Suprapubic skin (tissue), 4 donors: ENCODE measurements around the gene MXD4. TPM values are rescaled to one million over a fixed set of nuclear protein-coding genes. Genes with fewer than 3 reads are reported as not detected.
A peak's percentile ranks its signal among the peaks of the same experiment; 100 is the strongest.

Experiments used
- DNase-seq, 2 donors: peaks; one replicate each; pipeline ENCODE4 v3.0.0-alpha.2; 2019; ENCODE audit warnings: low spot score in 2 of 2
- H3K27ac ChIP-seq: fragments of 200-600 bp; sonication (generic); one replicate; pipeline ENCODE4 v1.5.1; 2019
- H3K27me3 ChIP-seq: fragments of 200-600 bp; sonication (generic); one replicate; pipeline ENCODE4 v1.5.1; 2019
- H3K36me3 ChIP-seq: fragments of 200-600 bp; sonication (generic); one replicate; pipeline ENCODE4 v1.5.1; 2019
- H3K4me1 ChIP-seq: fragments of 200-600 bp; sonication (generic); one replicate; pipeline ENCODE4 v1.5.1; 2019
- H3K4me3 ChIP-seq: fragments of 200-600 bp; sonication (generic); one replicate; pipeline ENCODE4 v1.5.1; 2019; ENCODE audit warnings: mild to moderate bottlenecking
- H3K9me3 ChIP-seq: fragments of 200-600 bp; sonication (generic); one replicate; pipeline ENCODE4 v1.5.1; 2019
- EP300 ChIP-seq: sonication (generic); formaldehyde crosslinking; IDR thresholded peaks from one replicate; pipeline ENCODE4 v1.6.1; 2017; ENCODE audit warnings: antibody characterized with exemption
- POLR2A ChIP-seq, 2 donors: fragments of 450-650 bp; IDR thresholded peaks; one replicate each; pipeline ENCODE4 v1.6.1; 2017; ENCODE audit warnings: antibody characterized with exemption in 2 of 2, mild to moderate bottlenecking in 2 of 2, moderate library complexity in 2 of 2
- POLR2AphosphoS5 ChIP-seq, 3 donors: sonication (generic); formaldehyde crosslinking; IDR thresholded peaks; one replicate each; pipeline ENCODE4 v1.6.1; 2017; ENCODE audit warnings: antibody characterized with exemption in 3 of 3
- WGBS: methylation state at CpG from one replicate; pipeline ENCODE4 v1.1.5; 2018; 5-methylcytosine and 5-hydroxymethylcytosine counted together
- total RNA-seq, 4 donors: library from RNA; depleted of rRNA; stranded (reverse); fragments of >200 nt; gene quantifications; one replicate each; pipeline ENCODE4 v1.1.0, GENCODE V29; 2016
- TF ChIP-seq, protein P1 (sequence below), 2 donors: fragments of 200-600 bp in 1 of 2; fragments of 450-650 bp in 1 of 2; sonication (generic) in 1 of 2; IDR thresholded peaks; one replicate each; pipeline ENCODE4 v1.5.1; 2016 to 2019; ENCODE audit warnings: antibody characterized with exemption in 2 of 2, mild to moderate bottlenecking in 1 of 2, moderate library complexity in 1 of 2

The MXD4 gene
- total RNA-seq, 4 donors from 2014 or later: 52.8 to 76.8 (median 63.3) TPM

DNA sequence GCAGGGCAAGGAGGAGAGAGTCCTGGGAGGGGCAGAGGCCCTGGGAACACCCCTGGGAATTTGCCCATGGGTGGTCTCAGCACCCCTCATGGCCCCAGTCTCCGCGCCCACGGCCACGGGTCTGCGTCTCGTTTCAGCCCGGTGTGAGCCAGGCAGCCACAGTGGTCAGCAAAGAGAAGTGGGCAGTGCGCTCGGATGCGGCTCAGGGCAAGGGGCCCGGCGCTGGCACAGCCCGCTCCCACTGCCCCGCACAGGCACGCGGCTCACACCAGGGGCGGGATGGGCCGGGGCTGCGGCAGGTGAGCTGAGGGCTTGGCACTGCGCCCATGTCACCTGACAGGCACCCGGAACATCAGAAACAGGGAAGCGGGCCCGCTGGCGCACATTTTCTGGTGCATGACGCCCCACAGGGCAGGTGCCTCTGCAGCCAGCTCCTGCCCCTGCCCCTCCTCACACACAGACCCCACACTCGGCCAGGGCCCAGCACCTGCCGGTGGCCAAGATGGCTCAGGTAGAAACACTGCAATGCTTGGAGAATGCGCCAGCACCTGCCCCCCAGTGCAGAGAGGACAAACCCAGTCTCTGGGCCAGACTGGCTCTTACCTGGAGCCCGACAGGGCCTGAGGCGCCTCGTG, 41.9 kb upstream of the MXD4 start:
- WGBS: 96% methylated on average over 3 of the region's 31 CpGs
- TF ChIP-seq, protein P1, sequence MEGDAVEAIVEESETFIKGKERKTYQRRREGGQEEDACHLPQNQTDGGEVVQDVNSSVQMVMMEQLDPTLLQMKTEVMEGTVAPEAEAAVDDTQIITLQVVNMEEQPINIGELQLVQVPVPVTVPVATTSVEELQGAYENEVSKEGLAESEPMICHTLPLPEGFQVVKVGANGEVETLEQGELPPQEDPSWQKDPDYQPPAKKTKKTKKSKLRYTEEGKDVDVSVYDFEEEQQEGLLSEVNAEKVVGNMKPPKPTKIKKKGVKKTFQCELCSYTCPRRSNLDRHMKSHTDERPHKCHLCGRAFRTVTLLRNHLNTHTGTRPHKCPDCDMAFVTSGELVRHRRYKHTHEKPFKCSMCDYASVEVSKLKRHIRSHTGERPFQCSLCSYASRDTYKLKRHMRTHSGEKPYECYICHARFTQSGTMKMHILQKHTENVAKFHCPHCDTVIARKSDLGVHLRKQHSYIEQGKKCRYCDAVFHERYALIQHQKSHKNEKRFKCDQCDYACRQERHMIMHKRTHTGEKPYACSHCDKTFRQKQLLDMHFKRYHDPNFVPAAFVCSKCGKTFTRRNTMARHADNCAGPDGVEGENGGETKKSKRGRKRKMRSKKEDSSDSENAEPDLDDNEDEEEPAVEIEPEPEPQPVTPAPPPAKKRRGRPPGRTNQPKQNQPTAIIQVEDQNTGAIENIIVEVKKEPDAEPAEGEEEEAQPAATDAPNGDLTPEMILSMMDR (IDR thresholded peaks at IDR 0.05): no peak
- H3K27me3 ChIP-seq: no peaks in the 10 kb centered on the region
- DNase-seq: peak in 1 of 2 donors; percentile 74
- no peak overlapping the region for H3K27ac ChIP-seq
- H3K4me3 ChIP-seq: no peak overlapping the region
- no peaks in the 10 kb centered on the region for H3K9me3 ChIP-seq
- H3K36me3 ChIP-seq: peaks cover 5% of the 10 kb centered on the region
- H3K4me1 ChIP-seq: no peaks in the 10 kb centered on the region

DNA sequence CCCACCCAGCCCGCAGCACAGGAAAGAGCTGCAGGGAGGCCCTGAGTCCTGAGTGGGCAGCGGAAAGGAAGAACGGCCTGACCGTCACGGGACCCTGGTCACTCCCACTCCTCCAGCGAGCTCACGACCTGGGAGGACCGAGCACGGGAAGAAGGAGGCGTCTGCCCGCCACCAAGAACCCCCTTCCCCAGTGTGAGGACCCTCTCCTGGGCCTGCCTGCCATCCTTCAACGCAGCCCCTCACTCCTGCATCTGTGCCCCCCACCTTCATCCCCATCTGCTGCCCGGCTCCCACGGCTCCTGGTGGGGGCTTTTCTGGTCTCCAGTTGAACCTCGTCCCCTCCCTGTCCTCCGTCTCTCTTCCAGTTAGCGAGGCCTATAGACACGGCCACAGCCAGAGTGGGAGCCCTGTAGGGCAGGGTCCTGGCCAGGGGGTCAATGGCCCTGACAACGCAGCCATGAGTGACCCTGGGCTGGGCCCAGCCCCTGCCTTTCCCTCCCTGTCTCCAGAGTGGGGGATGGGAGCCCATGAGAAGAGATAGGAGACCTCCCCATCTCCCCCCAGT, 41.3 kb upstream of the MXD4 start:
- no peak for TF ChIP-seq POLR2AphosphoS5 (IDR thresholded peaks at IDR 0.05)
- Histone ChIP-seq H3K4me1 (no peaks in the 10 kb centered on the region), H3K4me3 (no peak overlapping the region), H3K36me3 (peaks cover 5% of the 10 kb centered on the region), H3K27me3 (no peaks in the 10 kb centered on the region), H3K27ac (no peak overlapping the region), H3K9me3 (no peaks in the 10 kb centered on the region)
- WGBS: 93% methylated on average over 18 of the region's 19 CpGs
- peak in 1 of 2 donors; percentile 68 for DNase-seq

DNA sequence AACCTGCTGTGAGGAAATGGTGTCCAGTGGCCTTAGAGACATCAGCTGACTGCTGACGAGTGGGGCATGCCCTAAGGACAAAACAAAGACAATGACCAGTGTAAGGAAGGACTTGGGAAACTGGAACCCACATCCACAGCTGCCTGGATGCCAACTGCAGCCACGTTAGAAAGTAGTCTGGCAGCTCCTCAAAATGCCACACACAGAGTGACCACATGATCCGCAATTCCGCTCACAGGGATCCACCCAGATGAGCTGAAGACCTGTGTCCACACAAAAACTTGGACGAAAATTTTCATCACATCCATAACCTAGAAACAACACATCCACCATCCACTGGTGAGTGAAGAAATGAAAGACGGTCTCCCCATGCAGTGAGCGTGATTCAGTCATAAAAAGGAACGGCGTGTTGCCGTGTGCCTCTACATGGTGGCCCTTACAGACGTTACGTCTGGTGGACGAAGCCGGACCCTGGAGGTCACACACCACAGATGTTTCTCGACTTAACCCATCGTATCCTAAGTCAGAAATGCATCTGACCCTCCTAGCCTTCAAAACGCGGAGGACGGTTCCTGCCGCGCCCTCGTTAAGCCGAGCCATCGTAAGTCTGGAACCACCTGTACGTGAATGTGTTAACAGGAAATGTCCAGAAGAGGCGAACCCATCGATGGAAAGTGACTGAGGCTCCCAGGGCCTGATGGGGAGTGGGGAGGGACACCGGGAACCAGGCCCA, 40.6 kb upstream of the MXD4 start:
- Histone ChIP-seq H3K9me3 (no peaks in the 10 kb centered on the region), H3K27me3 (no peaks in the 10 kb centered on the region), H3K27ac (no peak overlapping the region), H3K4me3 (no peak overlapping the region), H3K36me3 (peaks cover 5% of the 10 kb centered on the region), H3K4me1 (no peaks in the 10 kb centered on the region)
- TF ChIP-seq, protein P1 (IDR thresholded peaks at IDR 0.05): no peak
- TF ChIP-seq POLR2AphosphoS5 (IDR thresholded peaks at IDR 0.05): no peak
- no peak for TF ChIP-seq EP300
- WGBS: 92% methylated on average over 28 of the region's 28 CpGs
- no peak for DNase-seq

DNA sequence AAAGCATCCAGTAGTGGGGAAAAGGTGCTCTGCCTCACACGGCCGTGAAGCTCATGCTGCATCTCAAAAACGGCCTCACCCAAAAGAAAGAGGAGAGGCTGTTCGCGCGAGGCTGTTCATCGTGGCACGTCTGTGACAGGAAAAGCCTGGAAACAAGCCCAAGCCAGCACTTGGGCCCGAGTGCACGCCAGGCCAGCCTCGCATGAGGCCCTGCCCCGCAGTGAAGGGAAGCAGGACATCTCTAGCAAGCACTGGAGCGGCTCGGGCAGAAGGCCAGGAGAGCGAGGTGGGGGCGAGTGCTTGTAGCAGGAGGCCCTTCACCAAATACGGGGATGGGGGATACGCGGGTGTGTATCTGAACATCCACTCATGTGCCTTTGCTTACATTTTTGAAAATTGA, 39.9 kb upstream of the MXD4 start:
- H3K27ac ChIP-seq: no peak overlapping the region

DNA sequence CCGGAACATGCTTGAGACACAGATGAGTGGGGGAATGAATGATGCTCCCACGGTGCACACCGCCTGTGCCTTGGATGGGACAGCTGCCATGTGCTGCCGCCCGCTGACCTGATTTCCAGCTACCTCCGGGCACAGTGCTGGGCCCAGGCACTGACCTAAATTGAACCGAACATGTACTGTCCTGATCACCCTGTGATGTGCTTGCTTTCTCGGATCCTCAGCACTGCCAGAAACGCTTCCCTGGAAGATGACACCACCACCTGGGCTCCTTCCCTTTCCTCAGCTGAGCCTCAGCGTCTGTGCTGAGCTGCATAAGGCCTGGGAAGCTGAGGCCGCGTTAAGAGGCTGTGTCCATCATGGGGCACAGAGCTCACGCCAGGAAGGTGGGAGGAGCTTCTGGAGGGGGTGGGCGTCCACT, 39.3 kb upstream of the MXD4 start:
- no peaks in the 10 kb centered on the region for H3K9me3 ChIP-seq
- H3K27me3 ChIP-seq: no peaks in the 10 kb centered on the region
- TF ChIP-seq POLR2AphosphoS5 (IDR thresholded peaks at IDR 0.05) (no peak), POLR2A (IDR thresholded peaks at IDR 0.05) (no peak), EP300 (no peak)
- TF ChIP-seq, protein P1 (IDR thresholded peaks at IDR 0.05): no peak
- H3K27ac ChIP-seq: no peak overlapping the region
- H3K36me3 ChIP-seq: peaks cover 5% of the 10 kb centered on the region
- no peaks in the 10 kb centered on the region for H3K4me1 ChIP-seq
- H3K4me3 ChIP-seq: no peak overlapping the region
- DNase-seq: no peak
- 77% methylated on average over 13 of the region's 14 CpGs for WGBS

More for the DNA sequence above, 39.9 kb upstream of the MXD4 start:
- H3K36me3 ChIP-seq: peaks cover 5% of the 10 kb centered on the region
- no peaks in the 10 kb centered on the region for H3K9me3 ChIP-seq
- H3K4me3 ChIP-seq: no peak overlapping the region
- WGBS: 65% methylated on average over 19 of the region's 19 CpGs
- DNase-seq: no peak
- H3K4me1 ChIP-seq: no peaks in the 10 kb centered on the region
- TF ChIP-seq POLR2AphosphoS5 (IDR thresholded peaks at IDR 0.05) (no peak), POLR2A (IDR thresholded peaks at IDR 0.05) (no peak), EP300 (no peak)
- TF ChIP-seq, protein P1 (IDR thresholded peaks at IDR 0.05): no peak
- H3K27me3 ChIP-seq: no peaks in the 10 kb centered on the region
